Measurements from ENCODE around the gene TRIM40. TPM values are rescaled to one million over a fixed set of nuclear protein-coding genes. Genes with fewer than 3 reads are reported as not detected.

Gene TRIM40
- total RNA-seq, 4 donors from 2014 or later: 0.40 to 14.8 (median 7.0) TPM

DNA sequence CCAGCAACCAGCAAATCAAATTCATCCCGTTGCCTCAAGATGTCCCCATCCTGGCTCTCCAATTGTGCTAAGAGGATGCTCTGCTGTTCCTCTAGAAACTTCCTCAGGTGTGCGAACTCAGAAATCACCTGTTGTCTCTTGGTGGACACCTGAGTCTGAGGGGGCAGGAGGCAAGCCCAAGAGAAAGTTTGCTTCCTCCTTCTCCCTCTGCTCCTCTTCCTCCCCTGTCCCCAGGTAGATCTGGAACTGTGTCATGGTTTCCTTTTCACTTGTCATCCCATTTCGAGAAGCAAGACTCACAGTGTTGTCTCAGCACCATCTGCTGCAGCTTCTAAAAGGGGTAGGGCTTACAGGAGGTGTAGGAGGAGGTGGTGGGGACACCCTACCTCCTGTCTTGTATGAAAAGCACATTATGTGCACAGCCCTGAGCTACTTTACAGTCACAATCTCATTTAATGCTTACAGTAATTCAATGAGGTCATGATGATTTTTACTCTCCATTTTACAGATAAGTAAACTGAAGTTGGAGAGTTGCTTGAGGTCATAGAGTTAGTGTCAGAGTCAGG is 22.6 kb downstream of the TRIM40 start:
- in situ Hi-C loops (cut with MboI; ENCODE audit: low pct_ligation_motif_present in 1 of 4, low pct_unique_long_range_greater_than_20kb in 1 of 4, low sequenced_read_pairs in 3 of 4) (no loop called here), intact Hi-C loops (cut with DNase I; ENCODE audit: low total_unique reads) (no loop called here)
- no peak overlapping the region for H3K4me3 ChIP-seq
- no peaks in the 10 kb centered on the region for H3K9me3 ChIP-seq
- H3K36me3 ChIP-seq: no peaks in the 10 kb centered on the region
- no peak overlapping the region for H3K27ac ChIP-seq
- H3K4me1 ChIP-seq: peaks cover 0 to 37% (median 28%) of the 10 kb centered on the region in 4 donors
- DNase-seq: no peak
- 55 to 60% methylated on average over 1 to 3 of the region's 3 CpGs for WGBS, 2 donors (ENCODE audit: low coverage in 1 of 2)
- H3K27me3 ChIP-seq: no peaks in the 10 kb centered on the region
- TF ChIP-seq POLR2A (IDR thresholded peaks at IDR 0.05) (no peak), CTCF (IDR thresholded peaks at IDR 0.05) (no peak), EP300 (IDR thresholded peaks at IDR 0.05; ENCODE audit: low read depth) (no peak), POLR2AphosphoS5 (IDR thresholded peaks at IDR 0.05) (no peak)

GRCh38 chr6:30160008-30160784 is 24.3 kb downstream of the TRIM40 start:
- no peak overlapping the region for H3K4me3 ChIP-seq
- no peak for DNase-seq
- TF ChIP-seq POLR2A (IDR thresholded peaks at IDR 0.05): no peak
- no peak for TF ChIP-seq EP300 (IDR thresholded peaks at IDR 0.05; ENCODE audit: low read depth)
- TF ChIP-seq POLR2AphosphoS5 (IDR thresholded peaks at IDR 0.05): no peak
- TF ChIP-seq CTCF (IDR thresholded peaks at IDR 0.05): no peak
- H3K36me3 ChIP-seq: no peaks in the 10 kb centered on the region
- intact Hi-C loops (cut with DNase I; ENCODE audit: low total_unique reads): no loop called here
- no peak overlapping the region for H3K27ac ChIP-seq
- peaks cover 0 to 24% (median 20%) of the 10 kb centered on the region in 4 donors for H3K4me1 ChIP-seq
- no peaks in the 10 kb centered on the region for H3K9me3 ChIP-seq
- in situ Hi-C loops (cut with MboI; ENCODE audit: low pct_ligation_motif_present in 1 of 4, low pct_unique_long_range_greater_than_20kb in 1 of 4, low sequenced_read_pairs in 3 of 4): no loop called here
- WGBS, 2 donors (ENCODE audit: low coverage in 1 of 2): 88 to 94% methylated on average over 5 to 17 of the region's 17 CpGs
- H3K27me3 ChIP-seq: no peaks in the 10 kb centered on the region

- Histone ChIP-seq H3K27me3 (no peaks in the 10 kb centered on the region), H3K4me1 (peaks cover 0 to 17% (median 14%) of the 10 kb centered on the region in 4 donors), H3K4me3 (no peak within 1 kb of the TSS), H3K27ac (no peak within 1 kb of the TSS), H3K9me3 (no peaks in the 10 kb centered on the region), H3K36me3 (no peaks in the 10 kb centered on the region)
- in situ Hi-C loops (cut with MboI; ENCODE audit: low pct_ligation_motif_present in 1 of 4, low pct_unique_long_range_greater_than_20kb in 1 of 4, low sequenced_read_pairs in 3 of 4) (no loop called here), intact Hi-C loops (cut with DNase I; ENCODE audit: low total_unique reads) (no loop called here)
- WGBS, 2 donors (ENCODE audit: low coverage in 1 of 2): 84 to 100% methylated on average over 2 to 4 of the region's 4 CpGs
- TF ChIP-seq EP300 (IDR thresholded peaks at IDR 0.05; ENCODE audit: low read depth) (no peak), POLR2A (IDR thresholded peaks at IDR 0.05) (no peak), POLR2AphosphoS5 (IDR thresholded peaks at IDR 0.05) (no peak), CTCF (IDR thresholded peaks at IDR 0.05) (no peak)
- DNase-seq: no peak
Measured at GRCh38 chr6:30160785-30161531, 25.0 kb downstream of the TRIM40 start, which contains the start of gene TRIM10. TRIM10 (minus strand) TSS chr6:30161211; CDS start chr6:30160858, 353 bp downstream.
